Measurements from ENCODE around the gene WLS.

Gene WLS

GRCh38 chr1:68232289-68233148 is at the start of gene WLS:
Gene WLS (minus strand): TSS chr1:68232523. CDS start chr1:68232299, 224 bp downstream.
- TF ChIP-seq CTCF (conservative IDR thresholded peaks at IDR 0.05; ENCODE audit: low read length) = peak; percentile 18
- DNase-seq (ENCODE audit: low read depth) = peak; percentile 56
- H3K4me3 ChIP-seq (ENCODE audit: low read length) = peak within 1 kb of the TSS; percentile 80

- DNase-seq (ENCODE audit: low read depth) = no peak
- TF ChIP-seq CTCF (conservative IDR thresholded peaks at IDR 0.05; ENCODE audit: low read length) = no peak
These were observed 48.0 kb upstream of the WLS start for GRCh38 chr1:68280286-68280685.

GRCh38 chr1:68279846-68280245 is 47.5 kb upstream of the WLS start:
- no peak for DNase-seq (ENCODE audit: low read depth)
- no peak overlapping the region for H3K4me3 ChIP-seq (ENCODE audit: low read length)
- TF ChIP-seq CTCF (conservative IDR thresholded peaks at IDR 0.05; ENCODE audit: low read length) = no peak

More at GRCh38 chr1:68280286-68280685, 48.0 kb upstream of the WLS start:
- no peak overlapping the region for H3K4me3 ChIP-seq (ENCODE audit: low read length)

- TF ChIP-seq CTCF (conservative IDR thresholded peaks at IDR 0.05; ENCODE audit: low read length) = no peak
- DNase-seq (ENCODE audit: low read depth) = no peak
- H3K4me3 ChIP-seq (ENCODE audit: low read length) = no peak overlapping the region
These were observed 45.9 kb upstream of the WLS start for GRCh38 chr1:68278221-68278620.

GRCh38 chr1:68276448-68276847 is 44.1 kb upstream of the WLS start:
- TF ChIP-seq CTCF (conservative IDR thresholded peaks at IDR 0.05; ENCODE audit: low read length) = no peak
- H3K4me3 ChIP-seq (ENCODE audit: low read length) = no peak overlapping the region
- no peak for DNase-seq (ENCODE audit: low read depth)

GRCh38 chr1:68273530-68273929 is 41.2 kb upstream of the WLS start:
- TF ChIP-seq CTCF (conservative IDR thresholded peaks at IDR 0.05; ENCODE audit: low read length) = no peak
- no peak overlapping the region for H3K4me3 ChIP-seq (ENCODE audit: low read length)
- no peak for DNase-seq (ENCODE audit: low read depth)

GRCh38 chr1:68271596-68271995 is 39.3 kb upstream of the WLS start:
- no peak for TF ChIP-seq CTCF (conservative IDR thresholded peaks at IDR 0.05; ENCODE audit: low read length)
- H3K4me3 ChIP-seq (ENCODE audit: low read length) = no peak overlapping the region
- no peak for DNase-seq (ENCODE audit: low read depth)

Measured in AG10803 (cell line).